Smooth muscle cell (in vitro differentiated cells): ENCODE measurements around the gene CA11. TPM values are rescaled to one million over a fixed set of nuclear protein-coding genes. Genes with fewer than 3 reads are reported as not detected.

Experiments
- DNase-seq: peaks from one replicate; lab custom pipeline; 2025; ENCODE audit not compliant: unreplicated experiment; lab: John Stamatoyannopoulos, UW
- H2AFZ ChIP-seq: fragments of 200-600 bp; sonication (generic); 2 replicates; pipeline ENCODE4 v1.6.0; 2016; ENCODE audit warnings: antibody characterized with exemption, low read depth, mild to moderate bottlenecking
- H3F3A ChIP-seq: fragments of 200-600 bp; sonication (generic); 2 replicates; pipeline ENCODE4 v1.6.0; 2017; ENCODE audit warnings: antibody characterized with exemption, low read depth
- H3K27ac ChIP-seq: fragments of 200-600 bp; sonication (generic); 2 replicates; pipeline ENCODE4 v1.5.1; 2016; ENCODE audit warnings: low read depth, mild to moderate bottlenecking
- H3K27me3 ChIP-seq: fragments of 200-600 bp; sonication (generic); 2 replicates; pipeline ENCODE4 v1.6.1; 2016; ENCODE audit warnings: low read depth, mild to moderate bottlenecking
- H3K36me3 ChIP-seq: fragments of 200-600 bp; sonication (generic); 2 replicates; pipeline ENCODE4 v1.5.1; 2016; ENCODE audit warnings: low read depth
- H3K4me1 ChIP-seq: fragments of 200-600 bp; sonication (generic); 2 replicates; pipeline ENCODE4 v1.5.1; 2016; ENCODE audit warnings: low read depth
- H3K4me2 ChIP-seq: fragments of 200-600 bp; sonication (generic); 2 replicates; pipeline ENCODE4 v1.6.0; 2016; ENCODE audit warnings: mild to moderate bottlenecking
- H3K4me3 ChIP-seq: fragments of 200-600 bp; sonication (generic); 2 replicates; pipeline ENCODE4 v1.5.1; 2016; ENCODE audit warnings: mild to moderate bottlenecking
- H3K79me2 ChIP-seq: fragments of 200-600 bp; sonication (generic); 2 replicates; pipeline ENCODE4 v1.6.0; 2016; ENCODE audit warnings: low read depth, mild to moderate bottlenecking
- H3K9ac ChIP-seq: fragments of 200-600 bp; sonication (generic); 2 replicates; pipeline ENCODE4 v1.6.0; 2016; ENCODE audit warnings: low read depth
- H3K9me3 ChIP-seq: fragments of 200-600 bp; sonication (generic); replicated peaks from 2 replicates; pipeline ENCODE4 v1.5.1; 2016; ENCODE audit warnings: low read depth
- H4K20me1 ChIP-seq: fragments of 200-600 bp; sonication (generic); 2 replicates; pipeline ENCODE4 v1.6.0; 2016; ENCODE audit warnings: low read depth
- CTCF ChIP-seq: fragments of 200-600 bp; sonication (generic); IDR thresholded peaks from 2 replicates; pipeline ENCODE4 v1.5.1; 2017; ENCODE audit warnings: borderline replicate concordance, mild to moderate bottlenecking, antibody characterized with exemption; ENCODE audit not compliant: insufficient read depth, poor library complexity, severe bottlenecking
- WGBS: methylation state at CpG from one replicate; pipeline ENCODE4 v1.1.7; 2016; ENCODE audit warnings: low lambda C conversion rate; 5-methylcytosine and 5-hydroxymethylcytosine counted together
- polyA plus RNA-seq: library from polyadenylated mRNA; unstranded; fragments of >200 nt; fragmentation: Nextera tagmentation; extraction: Ambion mirVana; gene quantifications from 2 replicates; pipeline ENCODE4 v1.2.1, GENCODE V29; 2016
- total RNA-seq: library from RNA; depleted of rRNA; stranded (reverse); fragments of >200 nt; gene quantifications from 2 replicates; pipeline ENCODE4 v1.2.3, GENCODE V29; 2014

CA11 gene
- total and polyA plus RNA-seq, 2 experiments from 2014 or later, result 0.09 to 6.9 TPM

DNA sequence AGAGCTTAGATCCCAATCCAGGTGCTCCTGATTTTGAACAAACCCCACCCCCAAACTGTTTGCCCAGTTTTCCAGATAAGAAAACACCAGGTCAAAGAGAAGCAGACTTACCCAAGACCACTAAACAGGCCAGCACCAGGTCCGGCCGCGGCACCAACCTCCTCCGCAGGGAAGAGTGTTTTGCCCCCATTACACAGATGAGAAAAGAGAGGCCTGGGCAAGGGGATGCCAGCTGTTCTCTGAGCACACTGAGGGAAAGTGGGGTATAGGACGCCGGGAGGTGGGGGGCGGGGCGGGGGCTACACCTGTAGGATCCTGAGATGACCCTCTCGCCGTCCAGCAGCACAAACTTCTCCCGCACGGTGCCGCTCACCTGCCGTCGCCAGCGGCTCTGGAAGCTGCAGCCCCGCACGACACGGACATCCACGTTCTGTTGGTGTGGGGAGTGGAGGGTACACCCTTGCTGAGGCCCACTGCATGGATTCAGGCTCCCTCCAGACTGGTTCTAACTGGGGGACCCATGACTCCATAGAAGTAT, 36.3 kb downstream of the CA11 start:
- H3K79me2 ChIP-seq, result no peaks in the 10 kb centered on the region
- no peak overlapping the region for H3K9ac ChIP-seq
- H3K4me2 ChIP-seq, result no peak overlapping the region
- H3K27me3 ChIP-seq, result no peaks in the 10 kb centered on the region
- WGBS, result 91% methylated on average over 12 of the region's 20 CpGs
- H3F3A ChIP-seq, result no peaks in the 10 kb centered on the region
- no peaks in the 10 kb centered on the region for H3K36me3 ChIP-seq
- H3K4me1 ChIP-seq, result no peaks in the 10 kb centered on the region
- no peak overlapping the region for H2AFZ ChIP-seq
- TF ChIP-seq CTCF, result no peak
- no peak overlapping the region for H3K4me3 ChIP-seq
- H3K27ac ChIP-seq, result no peak overlapping the region
- no peaks in the 10 kb centered on the region for H3K9me3 ChIP-seq
- no peak for DNase-seq
- peaks cover under 1% of the 10 kb centered on the region for H4K20me1 ChIP-seq

DNA sequence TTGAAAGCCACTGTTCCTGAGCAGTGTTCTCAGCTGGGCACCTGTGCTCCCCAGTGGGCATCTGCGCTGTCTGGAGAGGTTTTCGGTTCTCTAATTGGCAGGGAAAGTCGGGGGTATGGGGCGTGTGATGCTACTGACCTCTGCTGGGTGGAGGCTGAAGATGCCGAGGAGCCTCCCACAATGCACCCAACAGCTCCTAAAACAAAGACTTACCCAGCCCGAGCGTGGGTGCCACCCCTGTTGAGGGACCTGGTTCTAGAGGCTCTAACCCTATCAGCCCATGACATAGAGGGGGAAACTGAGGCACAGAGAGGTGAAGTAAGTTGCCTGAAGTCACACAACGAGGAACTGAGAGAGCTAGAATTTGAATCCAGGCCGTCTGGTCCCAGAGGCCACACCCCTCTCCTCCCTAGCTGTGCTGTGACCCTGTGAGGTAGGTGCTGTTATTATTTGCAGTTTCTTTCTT, 37.2 kb downstream of the CA11 start:
- no peaks in the 10 kb centered on the region for H3K79me2 ChIP-seq
- H3F3A ChIP-seq, result no peaks in the 10 kb centered on the region
- TF ChIP-seq CTCF, result peak; percentile 24
- H3K27ac ChIP-seq, result no peak overlapping the region
- no peaks in the 10 kb centered on the region for H4K20me1 ChIP-seq
- WGBS, result 58% methylated on average over 9 of the region's 9 CpGs
- no peaks in the 10 kb centered on the region for H3K4me1 ChIP-seq
- H3K4me3 ChIP-seq, result no peak overlapping the region
- H3K9me3 ChIP-seq, result no peaks in the 10 kb centered on the region
- H3K36me3 ChIP-seq, result no peaks in the 10 kb centered on the region
- DNase-seq, result no peak
- no peak overlapping the region for H2AFZ ChIP-seq
- no peaks in the 10 kb centered on the region for H3K27me3 ChIP-seq
- no peak overlapping the region for H3K4me2 ChIP-seq
- H3K9ac ChIP-seq, result no peak overlapping the region

GRCh38 chr19:48607359-48607755, 38.6 kb downstream of the CA11 start:
- H3K27me3 ChIP-seq, result no peaks in the 10 kb centered on the region
- DNase-seq, result no peak

More at GRCh38 chr19:48607359-48607755, 38.6 kb downstream of the CA11 start:
- H3K36me3 ChIP-seq, result no peaks in the 10 kb centered on the region
- H3K4me2 ChIP-seq, result no peak overlapping the region
- no peaks in the 10 kb centered on the region for H3K4me1 ChIP-seq
- no peaks in the 10 kb centered on the region for H3K79me2 ChIP-seq
- no peaks in the 10 kb centered on the region for H3K9me3 ChIP-seq
- H3K4me3 ChIP-seq, result no peak overlapping the region
- no peak for TF ChIP-seq CTCF
- no peaks in the 10 kb centered on the region for H3F3A ChIP-seq
- H4K20me1 ChIP-seq, result no peaks in the 10 kb centered on the region
- H2AFZ ChIP-seq, result no peak overlapping the region
- 94% methylated on average over 7 of the region's 7 CpGs for WGBS
- H3K27ac ChIP-seq, result no peak overlapping the region
- no peak overlapping the region for H3K9ac ChIP-seq
